Bronchial epithelial cell (primary cell): Measurements from ENCODE around the gene DCAF4. TPM values are rescaled to one million over a fixed set of nuclear protein-coding genes. Genes with fewer than 3 reads are reported as not detected.
A peak's percentile ranks its signal among the peaks of the same experiment; 100 is the strongest.

Experiments used
- DNase-seq: peaks from one replicate; pipeline ENCODE4 v3.0.0-alpha.2; 2010; ENCODE audit warnings: low read depth
- FAIRE-seq: peaks from 2 replicates; lab custom pipeline; 2011; peaks lifted over from hg19 to GRCh38; lab: Jason Lieb, UNC
- H3K27me3 ChIP-seq: 2 replicates; pipeline ENCODE4 v1.5.1; 2011; ENCODE audit warnings: low read length; ENCODE audit not compliant: control insufficient read depth, insufficient read depth
- H3K36me3 ChIP-seq: 2 replicates; pipeline ENCODE4 v1.5.1; 2011; ENCODE audit warnings: low read length; ENCODE audit not compliant: control insufficient read depth, insufficient read depth
- H3K4me3 ChIP-seq: 2 replicates; pipeline ENCODE4 v1.5.1; 2011; ENCODE audit warnings: mild to moderate bottlenecking, low read depth, low read length, control low read depth
- total RNA-seq: library from RNA; depleted of rRNA; stranded (reverse); fragments of >200 nt; gene quantifications from 2 replicates; pipeline ENCODE4 v1.2.1, GENCODE V29; 2014
- TF ChIP-seq, protein P1 (sequence below): IDR thresholded peaks from 2 replicates; pipeline ENCODE4 v1.5.1; 2011; ENCODE audit warnings: mild to moderate bottlenecking, moderate library complexity, low read length, control low read depth, inconsistent platforms; ENCODE audit not compliant: insufficient read depth, severe bottlenecking

The DCAF4 gene
- total RNA-seq, 1 donor from 2014 or later, result 14.0 TPM

DNA sequence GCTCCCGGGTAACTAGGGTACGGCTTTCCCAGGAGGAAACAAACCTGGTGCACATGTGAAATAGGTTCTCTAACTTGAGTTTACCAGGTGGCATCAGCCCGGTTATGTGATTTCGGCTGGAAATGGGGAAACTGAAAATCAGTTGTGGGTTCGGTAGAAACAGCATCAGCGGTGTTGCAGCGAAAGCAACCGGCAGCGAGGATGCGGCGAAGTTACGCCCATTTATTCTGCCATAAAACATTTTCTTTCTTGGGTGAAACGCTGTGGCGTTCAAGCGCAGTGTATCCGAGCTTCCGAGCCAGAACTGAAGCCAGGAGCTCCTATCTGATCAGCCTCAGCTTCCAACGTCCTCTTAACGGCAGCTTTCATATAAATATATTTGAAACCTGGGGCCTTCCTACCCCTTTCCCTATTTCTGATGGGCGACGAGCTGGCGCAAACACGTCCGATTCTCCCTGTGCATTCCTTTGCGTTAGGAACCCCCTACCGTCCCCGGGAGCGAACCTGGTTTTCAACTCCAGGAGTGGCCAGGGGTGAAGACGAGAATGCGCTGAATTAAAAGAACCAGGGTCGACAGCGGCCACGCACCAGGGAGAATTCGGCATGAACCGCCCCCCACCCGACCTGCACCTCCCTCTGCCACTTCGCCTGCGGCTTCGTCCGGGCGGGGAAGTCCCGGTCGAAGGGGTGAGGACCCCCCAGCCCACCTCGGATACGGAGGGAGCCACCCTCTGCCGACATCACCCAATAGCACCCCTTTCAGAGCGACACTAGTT, 34.0 kb upstream of the DCAF4 start:
- no peak for FAIRE-seq
- Histone ChIP-seq H3K27me3 (peaks cover 13% of the 10 kb centered on the region), H3K36me3 (no peaks in the 10 kb centered on the region), H3K4me3 (peak overlapping the region; percentile 60)
- TF ChIP-seq, protein P1, sequence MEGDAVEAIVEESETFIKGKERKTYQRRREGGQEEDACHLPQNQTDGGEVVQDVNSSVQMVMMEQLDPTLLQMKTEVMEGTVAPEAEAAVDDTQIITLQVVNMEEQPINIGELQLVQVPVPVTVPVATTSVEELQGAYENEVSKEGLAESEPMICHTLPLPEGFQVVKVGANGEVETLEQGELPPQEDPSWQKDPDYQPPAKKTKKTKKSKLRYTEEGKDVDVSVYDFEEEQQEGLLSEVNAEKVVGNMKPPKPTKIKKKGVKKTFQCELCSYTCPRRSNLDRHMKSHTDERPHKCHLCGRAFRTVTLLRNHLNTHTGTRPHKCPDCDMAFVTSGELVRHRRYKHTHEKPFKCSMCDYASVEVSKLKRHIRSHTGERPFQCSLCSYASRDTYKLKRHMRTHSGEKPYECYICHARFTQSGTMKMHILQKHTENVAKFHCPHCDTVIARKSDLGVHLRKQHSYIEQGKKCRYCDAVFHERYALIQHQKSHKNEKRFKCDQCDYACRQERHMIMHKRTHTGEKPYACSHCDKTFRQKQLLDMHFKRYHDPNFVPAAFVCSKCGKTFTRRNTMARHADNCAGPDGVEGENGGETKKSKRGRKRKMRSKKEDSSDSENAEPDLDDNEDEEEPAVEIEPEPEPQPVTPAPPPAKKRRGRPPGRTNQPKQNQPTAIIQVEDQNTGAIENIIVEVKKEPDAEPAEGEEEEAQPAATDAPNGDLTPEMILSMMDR, result no peak
- DNase-seq, result no peak

DNA sequence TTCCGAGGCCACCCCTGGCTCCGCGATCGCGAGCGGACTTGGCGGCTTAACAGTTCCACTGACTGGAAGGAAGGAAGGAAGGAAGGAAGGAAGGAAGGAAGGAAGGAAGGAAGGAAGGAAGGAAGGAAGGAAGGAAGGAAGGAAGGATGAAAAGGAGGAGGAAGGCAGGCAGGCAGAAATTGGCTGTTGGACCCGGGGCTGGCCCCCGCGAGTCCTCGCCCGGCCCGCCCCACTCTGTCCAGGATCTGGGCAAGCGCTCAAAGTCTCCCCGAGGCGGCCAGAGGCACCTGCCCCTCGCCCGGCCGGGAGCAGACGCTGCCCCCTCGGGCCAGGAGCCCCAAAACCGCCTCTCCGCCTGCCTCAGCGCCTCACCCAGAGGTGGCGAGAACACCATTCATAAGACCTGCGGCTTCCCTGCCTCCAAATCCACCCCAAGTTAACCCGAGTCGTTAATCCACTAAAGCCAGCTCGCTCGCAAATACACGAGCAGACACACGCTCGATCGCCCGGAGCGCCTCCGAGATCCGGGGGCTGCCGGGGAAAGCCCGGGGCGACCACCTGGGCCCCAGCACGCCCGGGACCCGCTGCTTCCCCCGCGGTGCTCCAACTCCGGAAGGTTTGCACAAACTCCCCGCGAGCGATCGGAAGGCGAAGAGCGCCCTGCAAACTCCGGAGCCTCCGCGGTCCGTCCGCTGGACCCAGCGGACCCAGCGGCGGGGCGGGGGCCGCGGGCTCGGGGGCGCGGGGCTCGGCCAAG, 33.2 kb upstream of the DCAF4 start:
- Histone ChIP-seq H3K36me3 (no peaks in the 10 kb centered on the region), H3K27me3 (peaks cover 13% of the 10 kb centered on the region), H3K4me3 (peak overlapping the region; percentile 60)
- FAIRE-seq (no peak), DNase-seq (no peak)
- TF ChIP-seq, protein P1, result no peak

DNA sequence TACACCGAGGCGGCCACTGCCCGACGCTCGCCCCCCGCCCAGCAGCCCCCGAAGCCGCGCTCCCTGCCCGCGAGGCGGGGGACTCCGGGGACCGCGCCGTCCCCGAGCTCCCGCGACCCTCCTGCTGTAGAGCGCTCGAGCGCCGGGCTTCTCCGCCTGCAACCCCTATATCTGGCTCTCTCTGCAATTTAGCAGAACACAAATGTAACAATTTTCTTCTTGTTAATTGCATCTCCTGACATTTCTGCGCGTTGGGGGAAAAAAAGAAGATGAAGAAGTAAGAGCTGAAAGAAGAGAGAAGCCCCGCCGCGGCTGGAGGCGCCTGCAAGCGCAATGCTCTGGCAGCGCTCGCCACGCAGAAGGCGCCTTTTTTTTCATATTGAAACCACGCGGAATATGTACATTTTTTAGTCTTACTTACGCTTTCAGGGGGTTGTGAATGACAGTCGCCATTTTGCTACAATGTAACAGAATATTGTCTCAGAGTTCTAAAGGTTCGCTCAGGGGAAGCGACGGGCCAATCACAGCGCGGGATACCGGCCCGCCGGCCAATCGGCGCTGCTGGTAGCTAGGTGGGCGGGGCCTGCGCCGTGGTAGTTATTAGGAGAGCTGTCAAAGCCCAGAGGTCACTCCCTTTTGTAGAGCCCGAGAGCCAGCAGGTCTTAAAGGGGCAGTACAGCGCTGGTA, 32.5 kb upstream of the DCAF4 start, which contains the start of gene DPF3:
TSS of gene DPF3 (minus strand) at position 466 of the 687 bp plus-strand sequence. CDS start at position 453, 13 bp downstream.
- no peaks in the 10 kb centered on the region for H3K36me3 ChIP-seq
- DNase-seq (peak; percentile 89), FAIRE-seq (no peak)
- peak within 1 kb of the TSS; percentile 60 for H3K4me3 ChIP-seq
- TF ChIP-seq, protein P1, result no peak
- H3K27me3 ChIP-seq, result peaks cover 13% of the 10 kb centered on the region

DNA sequence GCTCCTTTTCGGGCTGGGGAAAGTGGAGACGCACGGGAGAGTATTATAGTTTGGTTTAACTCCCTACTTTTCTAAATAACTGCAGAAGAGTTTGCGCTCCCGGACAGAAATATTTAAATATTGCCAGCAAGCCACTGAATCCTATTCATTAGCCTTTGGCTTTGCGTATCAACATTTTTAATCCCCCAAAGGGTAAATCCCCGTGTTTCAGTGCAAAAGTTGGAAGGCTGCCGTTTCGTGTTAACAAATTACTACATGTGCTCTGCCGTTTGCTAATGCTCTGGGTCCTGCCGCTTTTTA, 32.0 kb upstream of the DCAF4 start:
- DNase-seq, result no peak
- peak overlapping the region; percentile 60 for H3K4me3 ChIP-seq
- TF ChIP-seq, protein P1, result no peak
- H3K36me3 ChIP-seq, result no peaks in the 10 kb centered on the region
- H3K27me3 ChIP-seq, result peaks cover 13% of the 10 kb centered on the region
- FAIRE-seq, result no peak

DNA sequence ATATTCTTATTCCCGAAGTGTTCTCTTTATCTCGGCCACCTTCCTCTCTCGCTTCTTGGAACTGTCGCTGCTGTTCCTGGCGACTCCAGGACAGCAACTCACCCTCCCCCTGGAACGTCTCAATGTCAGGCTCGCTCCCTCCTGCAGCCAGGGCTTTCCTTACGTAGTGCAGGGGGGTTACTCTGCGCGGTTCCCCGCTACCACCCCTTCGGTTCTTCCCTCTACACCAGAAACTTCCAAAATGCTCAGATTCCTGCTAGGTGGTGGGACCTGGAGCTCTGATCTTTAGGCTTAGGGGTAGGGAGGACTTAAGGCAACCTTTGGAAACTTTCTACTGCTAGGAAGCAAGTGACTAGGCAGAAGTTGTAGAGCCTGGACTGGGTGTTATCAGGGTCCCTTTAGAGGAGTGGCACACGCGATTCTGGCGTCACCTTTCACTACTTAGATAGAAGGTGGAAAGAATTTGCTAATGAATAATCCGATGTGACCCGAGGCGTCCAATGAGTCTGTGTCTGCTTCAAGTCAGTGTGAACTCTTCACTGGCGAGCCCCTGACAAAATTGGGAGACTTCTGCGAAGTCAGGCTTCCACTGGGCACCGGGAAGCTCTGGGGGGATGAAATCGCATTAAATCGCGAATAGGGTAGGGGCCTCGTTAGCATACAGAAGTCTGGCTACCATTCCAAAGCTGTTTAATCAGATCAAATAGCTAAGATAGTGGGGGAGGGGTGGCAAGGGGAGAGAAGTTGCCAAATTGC, 31.5 kb upstream of the DCAF4 start:
- Histone ChIP-seq H3K36me3 (no peaks in the 10 kb centered on the region), H3K4me3 (peak overlapping the region; percentile 60), H3K27me3 (peaks cover 13% of the 10 kb centered on the region)
- TF ChIP-seq, protein P1, result no peak
- FAIRE-seq, result no peak
- DNase-seq, result peak; percentile 43
